NB4 (cell line): ENCODE data around the gene GNS.

Experiments
- MYC ChIP-seq: IDR thresholded peaks from 2 replicates; pipeline ENCODE4 v1.6.1; 2011; ENCODE audit warnings: low read depth, low read length
- POLR2A ChIP-seq: IDR thresholded peaks from 2 replicates; pipeline ENCODE4 v1.6.1; 2011; ENCODE audit warnings: mild to moderate bottlenecking; ENCODE audit not compliant: insufficient read length; ENCODE audit errors: extremely low read depth
- TF ChIP-seq, protein P1 (sequence below): IDR thresholded peaks from one replicate; pipeline ENCODE4 v1.5.1; 2012; ENCODE audit warnings: low read depth, low read length

DNA sequence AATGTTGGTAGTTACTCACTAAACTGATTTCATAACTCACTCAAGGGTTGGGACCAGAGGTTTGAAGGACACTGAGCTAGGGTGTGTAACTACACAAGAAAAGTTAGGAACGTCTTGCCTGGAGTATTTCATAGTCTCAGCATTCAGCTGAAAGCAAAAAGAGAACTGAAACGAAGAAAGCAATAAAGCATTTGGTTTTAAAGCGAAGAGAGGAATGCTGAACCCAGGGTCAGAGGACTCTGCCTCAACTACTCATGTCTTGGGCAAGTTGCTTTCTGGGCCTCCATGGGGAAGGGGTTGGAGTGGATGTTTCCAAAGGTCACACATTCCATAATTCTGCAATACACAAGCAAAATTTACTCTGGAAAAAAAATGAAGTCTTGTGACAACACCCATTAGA lies 1.4 kb downstream of the GNS start:
- no peak for TF ChIP-seq POLR2A
- TF ChIP-seq, protein P1, sequence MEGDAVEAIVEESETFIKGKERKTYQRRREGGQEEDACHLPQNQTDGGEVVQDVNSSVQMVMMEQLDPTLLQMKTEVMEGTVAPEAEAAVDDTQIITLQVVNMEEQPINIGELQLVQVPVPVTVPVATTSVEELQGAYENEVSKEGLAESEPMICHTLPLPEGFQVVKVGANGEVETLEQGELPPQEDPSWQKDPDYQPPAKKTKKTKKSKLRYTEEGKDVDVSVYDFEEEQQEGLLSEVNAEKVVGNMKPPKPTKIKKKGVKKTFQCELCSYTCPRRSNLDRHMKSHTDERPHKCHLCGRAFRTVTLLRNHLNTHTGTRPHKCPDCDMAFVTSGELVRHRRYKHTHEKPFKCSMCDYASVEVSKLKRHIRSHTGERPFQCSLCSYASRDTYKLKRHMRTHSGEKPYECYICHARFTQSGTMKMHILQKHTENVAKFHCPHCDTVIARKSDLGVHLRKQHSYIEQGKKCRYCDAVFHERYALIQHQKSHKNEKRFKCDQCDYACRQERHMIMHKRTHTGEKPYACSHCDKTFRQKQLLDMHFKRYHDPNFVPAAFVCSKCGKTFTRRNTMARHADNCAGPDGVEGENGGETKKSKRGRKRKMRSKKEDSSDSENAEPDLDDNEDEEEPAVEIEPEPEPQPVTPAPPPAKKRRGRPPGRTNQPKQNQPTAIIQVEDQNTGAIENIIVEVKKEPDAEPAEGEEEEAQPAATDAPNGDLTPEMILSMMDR = no peak
- no peak for TF ChIP-seq MYC
